PC-9 (cell line): Measurements from ENCODE around the gene VOPP1. TPM values are rescaled to one million over a fixed set of nuclear protein-coding genes. Genes with fewer than 3 reads are reported as not detected.

Experiments used
- BruUV-seq: library from RNA; stranded (reverse); fragments of 400-500 nt; replicated peaks from 2 replicates; lab custom pipeline; 2021; lab: Mats Ljungman, UMichigan
- CTCF ChIA-PET: fragments of 300-600 bp; sonication (Branson Sonifier 250); formaldehyde crosslinking; loops from one replicate; lab custom pipeline; 2022; ENCODE audit warnings: antibody characterized with exemption; lab: Charles Lee
- POLR2A ChIA-PET: fragments of 300-600 bp; sonication (Branson Sonifier 250); formaldehyde crosslinking; loops from one replicate; lab custom pipeline; 2022; ENCODE audit warnings: antibody characterized with exemption; ENCODE audit not compliant: unreplicated experiment; lab: Charles Lee
- DNase-seq, 2 experiments: peaks; one replicate each; pipeline versions ENCODE4 v3.0.0 to v3.0.0-alpha.2; 2015 to 2022; ENCODE audit warnings: mixed read lengths in 1 of 2
- H2AFZ ChIP-seq: fragments of 200-600 bp; sonication (generic); 2 replicates; pipeline ENCODE4 v1.8.1; 2017; ENCODE audit warnings: antibody characterized with exemption
- H3F3A ChIP-seq: fragments of 200-600 bp; sonication (generic); 2 replicates; pipeline ENCODE4 v1.8.1; 2017; ENCODE audit warnings: antibody characterized with exemption, mild to moderate bottlenecking, low read depth; ENCODE audit not compliant: insufficient read depth
- H3K27ac ChIP-seq: fragments of 200-600 bp; sonication (generic); 2 replicates; pipeline ENCODE4 v1.6.1; 2016; ENCODE audit warnings: mixed run types
- H3K27me3 ChIP-seq: fragments of 200-600 bp; sonication (generic); 2 replicates; pipeline ENCODE4 v1.6.1; 2016; ENCODE audit warnings: low read depth, mixed run types; ENCODE audit not compliant: insufficient read depth
- H3K36me3 ChIP-seq: fragments of 200-600 bp; sonication (generic); 2 replicates; pipeline ENCODE4 v1.6.1; 2016; ENCODE audit warnings: low read depth, mixed run types
- H3K4me1 ChIP-seq: fragments of 200-600 bp; sonication (generic); replicated peaks from 2 replicates; pipeline ENCODE4 v1.6.1; 2016; ENCODE audit warnings: mixed run types; ENCODE audit not compliant: insufficient read depth
- H3K4me2 ChIP-seq: fragments of 200-600 bp; sonication (generic); 2 replicates; pipeline ENCODE4 v1.6.1; 2017; ENCODE audit warnings: mixed run types
- H3K4me3 ChIP-seq: fragments of 200-600 bp; sonication (generic); 2 replicates; pipeline ENCODE4 v1.6.1; 2016; ENCODE audit warnings: mixed run types
- H3K79me2 ChIP-seq: fragments of 200-600 bp; sonication (generic); 2 replicates; pipeline ENCODE4 v1.6.1; 2017; ENCODE audit warnings: low read depth, mixed run types
- H3K9me2 ChIP-seq: fragments of 200-600 bp; sonication (generic); 2 replicates; pipeline ENCODE4 v1.8.1; 2017; ENCODE audit warnings: mild to moderate bottlenecking; ENCODE audit not compliant: insufficient read depth
- H3K9me3 ChIP-seq: fragments of 200-600 bp; sonication (generic); 2 replicates; pipeline ENCODE4 v1.8.1; 2016; ENCODE audit warnings: low read depth; ENCODE audit not compliant: insufficient read depth
- H4K20me1 ChIP-seq: fragments of 200-600 bp; sonication (generic); 2 replicates; pipeline ENCODE4 v1.8.1; 2017; ENCODE audit not compliant: insufficient read depth
- EZH2 ChIP-seq: fragments of 200-600 bp; sonication (generic); IDR thresholded peaks from 2 replicates; pipeline ENCODE4 v1.8.0; 2017; ENCODE audit warnings: antibody characterized with exemption, low read depth
- intact Hi-C: fragments of 100-400 bp; cut with micrococcal nuclease; formaldehyde crosslinking; loops from one replicate; pipeline ENCODE4 v1.10.0; 2022; ENCODE audit not compliant: unreplicated experiment
- total RNA-seq: library from RNA; stranded (reverse); gene quantifications from 2 replicates; pipeline ENCODE4 v1.2.3, GENCODE V29; 2021
- TF ChIP-seq, protein P1 (sequence below): fragments of 200-600 bp; sonication (generic); conservative IDR thresholded peaks from 2 replicates; pipeline ENCODE4 v1.6.1; 2017; ENCODE audit warnings: mixed run types, antibody characterized with exemption, mild to moderate bottlenecking, moderate library complexity

VOPP1 gene
- total RNA-seq, 1 experiment from 2014 or later: 207 TPM

DNA sequence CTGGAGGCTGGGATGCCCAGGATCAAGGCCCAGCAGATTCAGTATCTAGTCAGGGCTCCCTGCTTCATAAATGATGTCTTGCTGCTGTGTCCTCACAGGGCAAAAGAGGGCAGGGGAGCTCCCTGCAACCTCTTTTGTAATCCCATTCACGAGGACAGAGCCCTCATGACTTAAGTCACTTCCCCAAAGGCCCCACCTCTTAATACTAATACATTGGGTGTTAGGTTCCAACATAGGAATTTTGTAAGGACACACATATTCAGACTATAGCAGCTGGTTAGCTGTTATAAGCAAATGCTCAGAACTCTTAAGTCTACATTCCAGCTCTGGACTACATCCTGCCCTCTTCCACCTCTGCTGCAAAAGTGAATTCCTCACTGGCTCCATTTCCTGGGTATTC, 63.0 kb downstream of the VOPP1 start:
- ChIA-PET CTCF (no interaction called here), POLR2A (interaction anchor here (0.6 kb wide), 3 partner anchors 24 to 610 kb away, joined by 4 to 7 read pairs (median 6); no protein-coding TSS in a partner anchor)
- H3K4me2 ChIP-seq: no peak overlapping the region
- intact Hi-C loops: no loop called here
- no peaks in the 10 kb centered on the region for H3K9me3 ChIP-seq
- H3K27me3 ChIP-seq: no peaks in the 10 kb centered on the region
- no peak for DNase-seq
- H2AFZ ChIP-seq: no peak overlapping the region
- H3K4me3 ChIP-seq: no peak overlapping the region
- no peaks in the 10 kb centered on the region for H3K9me2 ChIP-seq
- BruUV-seq: no TSS peak
- peaks cover 40% of the 10 kb centered on the region for H3K79me2 ChIP-seq
- no peak for TF ChIP-seq EZH2
- TF ChIP-seq, protein P1, sequence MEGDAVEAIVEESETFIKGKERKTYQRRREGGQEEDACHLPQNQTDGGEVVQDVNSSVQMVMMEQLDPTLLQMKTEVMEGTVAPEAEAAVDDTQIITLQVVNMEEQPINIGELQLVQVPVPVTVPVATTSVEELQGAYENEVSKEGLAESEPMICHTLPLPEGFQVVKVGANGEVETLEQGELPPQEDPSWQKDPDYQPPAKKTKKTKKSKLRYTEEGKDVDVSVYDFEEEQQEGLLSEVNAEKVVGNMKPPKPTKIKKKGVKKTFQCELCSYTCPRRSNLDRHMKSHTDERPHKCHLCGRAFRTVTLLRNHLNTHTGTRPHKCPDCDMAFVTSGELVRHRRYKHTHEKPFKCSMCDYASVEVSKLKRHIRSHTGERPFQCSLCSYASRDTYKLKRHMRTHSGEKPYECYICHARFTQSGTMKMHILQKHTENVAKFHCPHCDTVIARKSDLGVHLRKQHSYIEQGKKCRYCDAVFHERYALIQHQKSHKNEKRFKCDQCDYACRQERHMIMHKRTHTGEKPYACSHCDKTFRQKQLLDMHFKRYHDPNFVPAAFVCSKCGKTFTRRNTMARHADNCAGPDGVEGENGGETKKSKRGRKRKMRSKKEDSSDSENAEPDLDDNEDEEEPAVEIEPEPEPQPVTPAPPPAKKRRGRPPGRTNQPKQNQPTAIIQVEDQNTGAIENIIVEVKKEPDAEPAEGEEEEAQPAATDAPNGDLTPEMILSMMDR: no peak
- H3F3A ChIP-seq: peaks cover 14% of the 10 kb centered on the region
- peaks cover 13% of the 10 kb centered on the region; the same call in 1 of the 2 replicates for H4K20me1 ChIP-seq
- peaks cover 4% of the 10 kb centered on the region; the same call in 1 of the 2 replicates for H3K36me3 ChIP-seq
- no peak overlapping the region for H3K27ac ChIP-seq
- peaks cover 26% of the 10 kb centered on the region for H3K4me1 ChIP-seq

DNA sequence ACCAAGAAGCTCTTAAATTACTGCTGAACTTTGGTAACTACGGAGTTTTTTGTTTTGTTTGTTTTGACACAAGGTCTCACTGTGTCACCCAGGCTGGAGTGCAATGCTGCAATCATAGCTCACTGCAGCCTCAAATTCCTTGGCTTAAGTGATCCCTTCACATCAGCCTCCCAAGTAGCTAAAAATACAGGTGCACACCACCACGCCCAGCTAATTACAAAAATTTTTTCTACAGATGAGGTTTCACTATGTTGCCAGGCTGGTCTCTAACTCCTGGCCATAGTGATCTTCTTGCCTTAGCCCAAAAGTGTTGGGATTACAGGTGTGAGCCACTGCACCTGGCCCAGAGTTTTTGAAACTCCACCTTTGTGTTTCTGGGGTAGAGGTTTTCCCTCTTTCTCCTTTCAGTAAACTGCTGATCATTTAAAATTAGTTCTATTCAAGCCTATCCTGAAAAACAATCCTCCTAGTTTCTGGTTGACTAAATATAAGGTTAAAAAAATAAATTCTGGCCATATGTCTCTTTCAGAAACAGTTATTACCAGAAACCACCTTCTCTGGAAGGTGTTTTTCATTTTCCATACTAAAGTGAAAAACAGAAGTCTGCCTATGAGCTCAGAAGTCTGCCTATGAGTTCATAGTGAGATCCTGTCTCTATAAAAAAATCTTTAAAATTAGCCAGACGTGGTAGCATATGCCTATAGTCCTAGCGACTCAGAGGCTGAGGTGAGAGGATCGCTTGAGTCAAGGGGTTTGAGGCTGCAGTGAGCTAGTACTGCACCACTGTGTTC, 63.9 kb downstream of the VOPP1 start:
- Histone ChIP-seq H3K27me3 (no peaks in the 10 kb centered on the region), H3K27ac (no peak overlapping the region), H3K79me2 (peaks cover 49% of the 10 kb centered on the region), H3K4me2 (no peak overlapping the region), H3K36me3 (peaks cover 4% of the 10 kb centered on the region; the same call in 1 of the 2 replicates), H3F3A (peaks cover 20% of the 10 kb centered on the region), H3K4me3 (no peak overlapping the region), H3K9me2 (no peaks in the 10 kb centered on the region), H2AFZ (no peak overlapping the region), H4K20me1 (peaks cover 8% of the 10 kb centered on the region; the same call in 1 of the 2 replicates), H3K4me1 (peaks cover 29% of the 10 kb centered on the region), H3K9me3 (no peaks in the 10 kb centered on the region)
- ChIA-PET CTCF (no interaction called here), POLR2A (interaction anchor here (0.6 to 0.7 kb wide), 4 partner anchors 23 to 609 kb away, joined by 4 to 7 read pairs (median 6); no protein-coding TSS in a partner anchor)
- BruUV-seq: no TSS peak
- TF ChIP-seq, protein P1: no peak
- no peak for DNase-seq
- intact Hi-C loops: no loop called here

GRCh38 chr7:55507743-55508142, 64.6 kb downstream of the VOPP1 start:
- POLR2A ChIA-PET: no interaction called here
- H3K9me3 ChIP-seq: no peaks in the 10 kb centered on the region
- CTCF ChIA-PET: no interaction called here
- no peak overlapping the region for H3K27ac ChIP-seq
- intact Hi-C loops: no loop called here
- H3K9me2 ChIP-seq: no peaks in the 10 kb centered on the region
- H3K4me2 ChIP-seq: no peak overlapping the region
- H3K27me3 ChIP-seq: no peaks in the 10 kb centered on the region
- peaks cover 20% of the 10 kb centered on the region for H3F3A ChIP-seq
- DNase-seq: no peak
- H3K36me3 ChIP-seq: peaks cover 4% of the 10 kb centered on the region; the same call in 1 of the 2 replicates
- H3K4me3 ChIP-seq: no peak overlapping the region
- no peak overlapping the region for H2AFZ ChIP-seq
- no TSS peak for BruUV-seq
- H3K4me1 ChIP-seq: peaks cover 29% of the 10 kb centered on the region
- TF ChIP-seq, protein P1: no peak
- no peak for TF ChIP-seq EZH2
- peaks cover 56% of the 10 kb centered on the region for H3K79me2 ChIP-seq
- peaks cover 6% of the 10 kb centered on the region; the same call in 1 of the 2 replicates for H4K20me1 ChIP-seq
